IMR-90 (cell line): Measurements from ENCODE around the gene RDH11. TPM values are rescaled to one million over a fixed set of nuclear protein-coding genes. Genes with fewer than 3 reads are reported as not detected.

Source experiments
- ATAC-seq: fragments of 200-7000 bp; cut with Tn5 transposase; 2 replicates; pipeline ENCODE4 v1.9.1; 2020; ENCODE audit warnings: low read depth, mild to moderate bottlenecking, moderate library complexity
- BruUV-seq: library from RNA; stranded (reverse); fragments of 400-500 nt; replicated peaks from 2 replicates; lab custom pipeline; 2021; lab: Mats Ljungman, UMichigan
- CTCF ChIA-PET: fragments of 300-600 bp; formaldehyde crosslinking; extraction: SDS; loops from one replicate; lab custom pipeline; 2021; ENCODE audit warnings: antibody characterized with exemption; lab: Yijun Ruan, JAX
- POLR2A ChIA-PET: fragments of 300-600 bp; sonication (Branson Sonifier 250); formaldehyde crosslinking; loops from one replicate; lab custom pipeline; 2022; ENCODE audit warnings: antibody characterized with exemption; ENCODE audit not compliant: unreplicated experiment; lab: Charles Lee
- DNase-seq: peaks from one replicate; pipeline ENCODE4 v3.0.0; 2013
- H2AFZ ChIP-seq: replicated peaks from 2 replicates; pipeline ENCODE3; 2013; ENCODE audit warnings: low read length, mild to moderate bottlenecking; ENCODE audit not compliant: poor library complexity
- H2AK5ac ChIP-seq: 2 replicates; pipeline ENCODE4 v1.6.1; 2013; ENCODE audit warnings: low read depth, low read length, inconsistent platforms
- H2AK9ac ChIP-seq: replicated peaks from 2 replicates; pipeline ENCODE3; 2013; ENCODE audit warnings: mild to moderate bottlenecking, low read depth, low read length, moderate library complexity; ENCODE audit not compliant: poor library complexity
- H2BK120ac ChIP-seq: 2 replicates; pipeline ENCODE4 v1.6.1; 2013; ENCODE audit warnings: low read depth, low read length, inconsistent platforms
- H2BK15ac ChIP-seq: 3 replicates; pipeline ENCODE4 v1.6.1; 2013; ENCODE audit warnings: low read depth, low read length, inconsistent platforms
- H2BK20ac ChIP-seq: 2 replicates; pipeline ENCODE4 v1.6.1; 2013; ENCODE audit warnings: low read depth, mild to moderate bottlenecking, inconsistent platforms, low read length, moderate library complexity
- H2BK5ac ChIP-seq: 2 replicates; pipeline ENCODE4 v1.6.1; 2013; ENCODE audit warnings: mild to moderate bottlenecking, low read depth, low read length, inconsistent platforms; ENCODE audit not compliant: poor library complexity, severe bottlenecking
- H3K14ac ChIP-seq: replicated peaks from 2 replicates; pipeline ENCODE4 v1.6.1; 2013; ENCODE audit warnings: low read depth, low read length, inconsistent platforms
- H3K18ac ChIP-seq: 2 replicates; pipeline ENCODE4 v1.6.1; 2013; ENCODE audit warnings: low read depth, low read length, control low read depth
- H3K23ac ChIP-seq: 2 replicates; pipeline ENCODE4 v1.6.1; 2013; ENCODE audit warnings: low read depth, low read length, inconsistent platforms
- H3K27ac ChIP-seq: 2 replicates; pipeline ENCODE4 v1.5.1; 2013; ENCODE audit warnings: mild to moderate bottlenecking, control low read depth, low read length; ENCODE audit not compliant: insufficient read depth
- H3K27me3 ChIP-seq: 2 replicates; pipeline ENCODE4 v1.6.1; 2013; ENCODE audit warnings: low read length; ENCODE audit not compliant: control insufficient read depth, insufficient read depth
- H3K36me3 ChIP-seq: 2 replicates; pipeline ENCODE4 v1.6.1; 2013; ENCODE audit warnings: low read length, mixed read lengths; ENCODE audit not compliant: control insufficient read depth, insufficient read depth
- H3K4ac ChIP-seq: 2 replicates; pipeline ENCODE4 v1.6.1; 2013; ENCODE audit warnings: low read depth, low read length, inconsistent platforms
- H3K4me1 ChIP-seq: 2 replicates; pipeline ENCODE4 v1.6.1; 2013; ENCODE audit warnings: low read length, mixed read lengths; ENCODE audit not compliant: control insufficient read depth, insufficient read depth
- H3K4me2 ChIP-seq: 2 replicates; pipeline ENCODE4 v1.6.1; 2013; ENCODE audit warnings: low read depth, mild to moderate bottlenecking, control low read depth, low read length, moderate library complexity
- H3K4me3 ChIP-seq: 2 replicates; pipeline ENCODE4 v1.5.1; 2013; ENCODE audit warnings: low read depth, mild to moderate bottlenecking, control low read depth, low read length, moderate library complexity; ENCODE audit not compliant: insufficient read depth
- H3K56ac ChIP-seq: 2 replicates; pipeline ENCODE4 v1.6.1; 2013; ENCODE audit warnings: low read length, inconsistent platforms; ENCODE audit not compliant: insufficient read depth; ENCODE audit errors: extremely low read depth
- H3K79me1 ChIP-seq, 2 experiments: 2 replicates each; pipeline ENCODE4 v1.6.1; 2013; ENCODE audit warnings: low read length in 2 of 2, inconsistent platforms in 1 of 2, low read depth in 1 of 2
- H3K9ac ChIP-seq: 2 replicates; pipeline ENCODE4 v1.6.1; 2013; ENCODE audit warnings: low read depth, low read length, control low read depth
- H3K9me1 ChIP-seq: 2 replicates; pipeline ENCODE4 v1.6.1; 2013; ENCODE audit warnings: low read length, inconsistent platforms; ENCODE audit not compliant: insufficient read depth
- H3K9me3 ChIP-seq: 2 replicates; pipeline ENCODE4 v1.6.1; 2013; ENCODE audit warnings: low read length; ENCODE audit not compliant: control insufficient read depth, insufficient read depth
- H4K20me1 ChIP-seq: 2 replicates; pipeline ENCODE4 v1.6.1; 2013; ENCODE audit warnings: low read length, inconsistent platforms; ENCODE audit not compliant: insufficient read depth
- H4K5ac ChIP-seq: 2 replicates; pipeline ENCODE4 v1.6.1; 2013; ENCODE audit warnings: mild to moderate bottlenecking, low read depth, low read length, control low read depth
- H4K8ac ChIP-seq, 2 experiments: 2 replicates each; pipeline ENCODE4 v1.6.1; 2013; ENCODE audit warnings: low read depth in 2 of 2, low read length in 2 of 2, control low read depth in 1 of 2, inconsistent platforms in 1 of 2
- H4K91ac ChIP-seq: 2 replicates; pipeline ENCODE4 v1.6.1; 2013; ENCODE audit warnings: low read depth, low read length, inconsistent platforms; ENCODE audit not compliant: insufficient read depth
- BHLHE40 ChIP-seq: fragments of 150-350 bp; IDR thresholded peaks from 2 replicates; pipeline ENCODE4 v1.6.1; 2016; ENCODE audit warnings: mild to moderate bottlenecking, low read depth, low read length
- MAFK ChIP-seq: IDR thresholded peaks from 2 replicates; pipeline ENCODE4 v1.6.1; 2012; ENCODE audit warnings: low read depth, low read length, improper control_type of control experiment
- RAD21 ChIP-seq: IDR thresholded peaks from 2 replicates; pipeline ENCODE4 v1.6.1; 2012; ENCODE audit warnings: low read length, improper control_type of control experiment
- RCOR1 ChIP-seq: IDR thresholded peaks from 2 replicates; pipeline ENCODE4 v1.6.1; 2012; ENCODE audit warnings: mild to moderate bottlenecking, low read length, improper control_type of control experiment; ENCODE audit not compliant: insufficient replicate concordance
- RFX5 ChIP-seq: IDR thresholded peaks from 2 replicates; pipeline ENCODE4 v1.8.0; 2012; ENCODE audit warnings: low read depth, mild to moderate bottlenecking, low read length, moderate library complexity
- USF2 ChIP-seq: fragments of 150-350 bp; IDR thresholded peaks from 2 replicates; pipeline ENCODE4 v1.6.1; 2017; ENCODE audit warnings: mild to moderate bottlenecking, antibody characterized with exemption, low read length, low read depth
- WGBS, 2 experiments: methylation state at CpG; one replicate each; pipeline versions ENCODE4 v1.1.5 to v1.1.7; 2013; ENCODE audit warnings: missing lambda C conversion rate in 2 of 2; ENCODE audit not compliant: insufficient read length in 1 of 2; ENCODE audit errors: extremely low coverage in 2 of 2; 5-methylcytosine and 5-hydroxymethylcytosine counted together
- dilution Hi-C: fragments of 300-500 bp; cut with HindIII; formaldehyde crosslinking; loops from one replicate; pipeline ENCODE4 v1.14.3; 2018; ENCODE audit warnings: low sequenced_read_pairs; ENCODE audit not compliant: unreplicated experiment
- in situ Hi-C: fragments of 300-500 bp; cut with MboI; formaldehyde crosslinking; loops from 3 replicates; pipeline ENCODE4 v1.14.3; 2019; ENCODE audit warnings: low sequenced_read_pairs, inconsistent platforms, mixed read lengths
- intact Hi-C: fragments of 100-400 bp; cut with micrococcal nuclease; formaldehyde crosslinking; loops from 2 replicates; pipeline ENCODE4 v1.10.0; 2022
- polyA plus RNA-seq, 3 experiments: library from polyadenylated mRNA; depleted of rRNA; stranded (reverse); fragments of >200 nt; gene quantifications; 2 replicates each; pipeline ENCODE4 v1.2.3, GENCODE V29; 2012; ENCODE audit warnings: low replicate concordance in 1 of 3
- total RNA-seq: library from RNA; depleted of rRNA; stranded (reverse); fragments of >200 nt; gene quantifications from 2 replicates; pipeline ENCODE4 v1.2.3, GENCODE V29; 2012

The RDH11 gene
- total and polyA plus RNA-seq, 2 of the 4 experiments (the other 2 are of a cell fraction), result 77.3 to 149 TPM

GRCh38 chr14:67736771-67737170 is 41.2 kb upstream of the RDH11 start:
- in situ Hi-C loops, result no loop called here
- no peak for ATAC-seq
- no peaks in the 10 kb centered on the region for H3K36me3 ChIP-seq
- TF ChIP-seq RAD21 (no peak), USF2 (no peak), RCOR1 (no peak), MAFK (no peak), RFX5 (no peak), BHLHE40 (no peak)
- 100% methylated on average over 1 of the region's 4 CpGs; no CpG with 5 or more reads in 1 of the 2 experiments for WGBS, 2 experiments
- H2BK120ac ChIP-seq, result no peak overlapping the region
- dilution Hi-C loops, result no loop called here
- H3K23ac ChIP-seq, result no peak overlapping the region
- H3K18ac ChIP-seq, result no peak overlapping the region
- no peak overlapping the region for H2AK5ac ChIP-seq
- intact Hi-C loops, result no loop called here
- H3K14ac ChIP-seq, result no peak overlapping the region
- H3K4me1 ChIP-seq, result peaks cover 2% of the 10 kb centered on the region; the same call in 1 of the 2 replicates
- H2BK5ac ChIP-seq, result no peak overlapping the region
- no peak overlapping the region for H4K8ac ChIP-seq
- no peak overlapping the region for H3K4ac ChIP-seq
- no peak overlapping the region for H3K4me2 ChIP-seq
- ChIA-PET CTCF (no interaction called here), POLR2A (no interaction called here)
- peaks cover under 1% of the 10 kb centered on the region; the same call in 1 of the 2 replicates for H3K27me3 ChIP-seq
- no peak overlapping the region for H3K4me3 ChIP-seq
- no peaks in the 10 kb centered on the region for H4K20me1 ChIP-seq
- no peak overlapping the region for H3K27ac ChIP-seq
- no TSS peak for BruUV-seq
- no peak overlapping the region for H2BK15ac ChIP-seq
- H3K9me3 ChIP-seq, result no peaks in the 10 kb centered on the region
- no peak overlapping the region for H2AFZ ChIP-seq
- H3K9me1 ChIP-seq, result no peaks in the 10 kb centered on the region; the same call in 1 of the 2 replicates
- no peak overlapping the region for H4K91ac ChIP-seq
- H2AK9ac ChIP-seq, result no peak overlapping the region
- no peak overlapping the region for H4K5ac ChIP-seq
- no peaks in the 10 kb centered on the region for H3K79me1 ChIP-seq
- no peak overlapping the region for H3K9ac ChIP-seq
- no peak overlapping the region for H2BK20ac ChIP-seq
- H3K56ac ChIP-seq, result no peak overlapping the region
- DNase-seq, result no peak
